Small intestine (tissue), 7 donors: Measurements from ENCODE around the gene REPS2. TPM values are rescaled to one million over a fixed set of nuclear protein-coding genes. Genes with fewer than 3 reads are reported as not detected.

ENCODE experiments used
- DNase-seq, 2 donors: peaks; one replicate each; pipeline versions ENCODE4 v3.0.0 to v3.0.0-alpha.2; 2013
- FAIRE-seq: peaks from 2 replicates; lab custom pipeline; 2012; peaks lifted over from hg19 to GRCh38; lab: Jason Lieb, UNC
- H3K27ac ChIP-seq, 3 donors: one replicate each; pipeline ENCODE4 v1.5.1; 2013; ENCODE audit warnings: low read length in 2 of 3, mild to moderate bottlenecking in 2 of 3, control low read depth in 1 of 3, inconsistent platforms in 1 of 3, low read depth in 1 of 3, moderate library complexity in 1 of 3
- H3K27me3 ChIP-seq, 3 donors: one replicate each; pipeline ENCODE4 v1.6.1; 2013; ENCODE audit warnings: low read length in 3 of 3, inconsistent platforms in 1 of 3; ENCODE audit not compliant: control insufficient read depth in 3 of 3, insufficient read depth in 3 of 3
- H3K36me3 ChIP-seq, 3 donors: one replicate each; pipeline ENCODE4 v1.6.1; 2013; ENCODE audit warnings: low read length in 3 of 3, inconsistent platforms in 1 of 3, low read depth in 1 of 3, mild to moderate bottlenecking in 1 of 3, moderate library complexity in 1 of 3; ENCODE audit not compliant: control insufficient read depth in 3 of 3, insufficient read depth in 2 of 3
- H3K4me1 ChIP-seq, 3 donors: one replicate each; pipeline ENCODE4 v1.6.1; 2013; ENCODE audit warnings: low read length in 2 of 3, inconsistent platforms in 1 of 3, low read depth in 1 of 3, mild to moderate bottlenecking in 1 of 3, moderate library complexity in 1 of 3; ENCODE audit not compliant: control insufficient read depth in 3 of 3, insufficient read depth in 2 of 3
- H3K4me3 ChIP-seq, 3 donors: one replicate each; pipeline ENCODE4 v1.5.1; 2013; ENCODE audit warnings: low read length in 3 of 3, control low read depth in 1 of 3, inconsistent platforms in 1 of 3, low read depth in 1 of 3, mild to moderate bottlenecking in 1 of 3, moderate library complexity in 1 of 3
- H3K9me3 ChIP-seq, 2 donors: one replicate each; pipeline ENCODE4 v1.6.1; 2013; ENCODE audit warnings: low read depth in 1 of 2, low read length in 1 of 2; ENCODE audit not compliant: control insufficient read depth in 2 of 2, insufficient read depth in 1 of 2
- WGBS, 3 donors: extraction: QIAGEN DNeasy Blood & Tissue Kit; methylation state at CpG; one replicate each; pipeline ENCODE4 v1.1.7; 2013; 5-methylcytosine and 5-hydroxymethylcytosine counted together
- polyA plus RNA-seq, 4 donors: library from polyadenylated mRNA; stranded (reverse) in 3 of 4; unstranded in 1 of 4; fragments of 200-250 nt in 3 of 4; fragments of 120-200 nt in 1 of 4; gene quantifications; one replicate each; pipeline versions ENCODE4 v1.2.1 to v1.2.3, GENCODE V29; 2013
- donor health status: healthy with polysubstance abuse.
- donor health status: control.
- donor health status: control.
- donor health status: Bipolar disorder and iron deficiency.
- donor health status: healthy.

REPS2 gene
- polyA plus RNA-seq, 4 donors: 1.3 to 8.3 (median 3.2) TPM

DNA sequence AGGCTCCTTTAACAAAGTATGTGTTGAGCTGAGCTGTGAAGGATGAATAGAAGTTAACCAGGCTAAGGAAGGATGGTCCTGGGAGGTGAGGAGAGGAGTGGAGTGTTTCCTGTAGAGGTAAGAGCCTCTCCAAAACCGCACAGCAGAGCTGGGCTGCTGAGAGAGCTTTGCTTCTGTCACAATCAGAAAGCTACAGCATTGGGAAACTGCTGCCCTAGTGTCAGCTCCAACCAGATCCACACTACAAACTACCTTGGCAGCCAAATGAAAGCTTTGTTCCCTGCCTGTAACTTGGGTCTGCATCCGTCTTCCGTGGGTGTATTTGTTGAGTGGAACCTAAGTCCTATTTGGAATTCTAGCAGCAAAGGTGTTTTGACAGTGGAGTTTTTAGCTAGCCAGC, 91.8 kb downstream of the REPS2 start:
- FAIRE-seq: no peak

DNA sequence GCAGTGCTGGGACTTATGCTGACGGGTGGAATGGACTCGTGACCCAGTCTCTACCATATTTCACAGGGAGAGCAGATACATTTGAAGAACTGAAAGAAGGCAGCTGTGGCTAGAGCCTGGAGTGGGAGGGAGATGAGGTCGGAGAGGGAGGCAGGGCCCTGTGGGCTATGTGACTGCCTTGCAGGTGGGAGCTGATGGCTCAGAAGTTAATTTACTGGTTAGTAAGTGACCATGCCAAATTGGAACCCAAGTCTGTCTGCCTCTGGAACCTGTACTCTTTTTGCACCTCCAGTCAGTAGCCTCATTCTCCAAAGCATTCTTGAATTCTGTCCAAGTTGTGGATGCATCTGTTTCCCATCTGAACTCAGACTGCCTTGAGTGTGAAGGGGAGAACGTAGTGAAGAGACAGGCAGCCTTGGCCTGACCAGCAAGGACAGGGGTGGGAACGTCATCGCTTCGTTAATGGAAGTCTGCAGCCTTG, 92.3 kb downstream of the REPS2 start:
- no peak overlapping the region for H3K27ac ChIP-seq

More for the DNA sequence above, 91.8 kb downstream of the REPS2 start:
- peak overlapping the region in 1 of 3 donors; percentile 20 for H3K27ac ChIP-seq
- H3K27me3 ChIP-seq: peaks cover 0 to 3% (median 0%) of the 10 kb centered on the region in 3 donors
- H3K4me1 ChIP-seq: peaks cover 0 to 2% (median 0%) of the 10 kb centered on the region in 3 donors
- WGBS, 3 donors: 66 to 88% (median 68%) methylated on average over 3 of the region's 3 CpGs
- H3K9me3 ChIP-seq: no peaks in the 10 kb centered on the region
- no peak overlapping the region for H3K4me3 ChIP-seq
- no peaks in the 10 kb centered on the region for H3K36me3 ChIP-seq
- no peak for DNase-seq

DNA sequence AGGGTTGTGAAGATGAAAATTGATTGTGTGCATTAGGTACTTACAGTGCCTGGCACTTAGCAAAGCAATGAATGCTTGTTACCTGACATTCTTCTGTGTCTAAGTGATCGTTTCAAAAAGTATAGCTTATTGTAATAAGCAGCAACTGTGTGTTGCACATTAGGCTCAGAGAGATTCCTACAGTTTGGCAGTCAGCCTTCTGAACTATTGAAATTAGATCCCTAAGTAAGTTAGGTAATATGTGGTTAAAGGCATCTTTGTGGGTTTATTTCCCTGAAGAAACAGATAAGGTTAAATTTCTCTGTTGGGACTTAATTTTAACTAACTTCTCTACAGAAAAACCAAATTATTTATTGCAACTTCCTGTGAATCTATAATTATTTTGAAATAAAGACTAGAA, 93.4 kb downstream of the REPS2 start:
- no peak for FAIRE-seq
- Histone ChIP-seq H3K9me3 (no peaks in the 10 kb centered on the region), H3K27ac (no peak overlapping the region), H3K27me3 (peaks cover 0 to 3% (median 0%) of the 10 kb centered on the region in 3 donors), H3K4me1 (peaks cover 0 to 2% (median 0%) of the 10 kb centered on the region in 3 donors), H3K36me3 (no peaks in the 10 kb centered on the region), H3K4me3 (no peak overlapping the region)
- DNase-seq: no peak
- 67 to 68% (median 68%) methylated on average over 1 of the region's 1 CpG for WGBS, 3 donors

More for the DNA sequence above, 92.3 kb downstream of the REPS2 start:
- DNase-seq: no peak
- FAIRE-seq: no peak
- Histone ChIP-seq H3K4me1 (peaks cover 0 to 2% (median 0%) of the 10 kb centered on the region in 3 donors), H3K4me3 (no peak overlapping the region), H3K36me3 (no peaks in the 10 kb centered on the region), H3K27me3 (peaks cover 0 to 3% (median 0%) of the 10 kb centered on the region in 3 donors), H3K9me3 (no peaks in the 10 kb centered on the region)
- WGBS, 3 donors: 50 to 81% (median 58%) methylated on average over 4 to 7 of the region's 7 CpGs

DNA sequence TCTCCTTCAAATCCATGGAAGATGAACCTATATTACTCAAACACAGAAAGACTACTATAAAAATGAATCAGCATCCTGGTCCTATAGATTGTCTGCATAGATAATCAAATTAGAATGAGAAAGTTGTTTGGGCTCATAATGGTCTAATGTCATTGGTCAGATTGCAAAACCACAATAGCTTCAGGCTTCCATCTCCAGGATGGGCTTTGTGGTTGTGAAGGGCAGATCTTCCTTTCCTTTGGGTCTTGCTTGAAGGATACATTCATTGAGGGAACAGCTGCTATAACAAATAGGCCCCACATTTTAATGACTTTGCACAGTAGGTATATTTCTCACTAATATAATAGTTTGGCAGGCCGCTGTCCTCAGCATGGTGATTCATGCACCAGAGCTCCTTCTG, 94.3 kb downstream of the REPS2 start:
- H3K27ac ChIP-seq: no peak overlapping the region
- H3K36me3 ChIP-seq: no peaks in the 10 kb centered on the region
- DNase-seq (no peak), FAIRE-seq (no peak)
- peaks cover 0 to 3% (median 0%) of the 10 kb centered on the region in 3 donors for H3K27me3 ChIP-seq
- 79 to 93% methylated on average over 1 of the region's 1 CpG; no CpG with 5 or more reads in 1 of the 3 donors for WGBS, 3 donors
- H3K4me1 ChIP-seq: peaks cover 0 to 2% (median 0%) of the 10 kb centered on the region in 3 donors
- no peaks in the 10 kb centered on the region for H3K9me3 ChIP-seq
- H3K4me3 ChIP-seq: no peak overlapping the region

DNA sequence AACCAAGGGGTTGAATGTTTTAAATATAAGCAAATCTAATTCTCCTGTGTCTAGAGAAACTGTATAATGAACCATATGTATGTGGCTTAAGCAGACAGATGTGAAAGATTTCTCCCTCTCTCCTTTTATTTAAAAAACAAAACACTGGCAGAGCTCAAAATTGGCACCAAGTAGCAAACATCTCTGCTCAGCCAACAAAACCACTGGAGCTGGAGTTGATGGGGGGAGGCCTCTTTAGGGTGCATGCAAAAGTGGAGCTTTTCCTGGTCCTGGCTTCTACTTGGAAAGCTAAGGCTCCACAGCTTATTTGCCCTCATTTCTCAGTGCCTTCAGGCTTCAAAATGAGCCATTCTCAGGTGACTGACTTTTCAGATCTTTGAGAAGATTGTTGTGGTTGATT, 95.6 kb downstream of the REPS2 start:
- no peaks in the 10 kb centered on the region for H3K36me3 ChIP-seq
- no peak for FAIRE-seq
- no peaks in the 10 kb centered on the region for H3K9me3 ChIP-seq
- H3K27ac ChIP-seq: no peak overlapping the region
- H3K4me3 ChIP-seq: no peak overlapping the region
- DNase-seq: no peak
- H3K4me1 ChIP-seq: no peaks in the 10 kb centered on the region
- H3K27me3 ChIP-seq: peaks cover 0 to 3% (median 0%) of the 10 kb centered on the region in 3 donors

DNA sequence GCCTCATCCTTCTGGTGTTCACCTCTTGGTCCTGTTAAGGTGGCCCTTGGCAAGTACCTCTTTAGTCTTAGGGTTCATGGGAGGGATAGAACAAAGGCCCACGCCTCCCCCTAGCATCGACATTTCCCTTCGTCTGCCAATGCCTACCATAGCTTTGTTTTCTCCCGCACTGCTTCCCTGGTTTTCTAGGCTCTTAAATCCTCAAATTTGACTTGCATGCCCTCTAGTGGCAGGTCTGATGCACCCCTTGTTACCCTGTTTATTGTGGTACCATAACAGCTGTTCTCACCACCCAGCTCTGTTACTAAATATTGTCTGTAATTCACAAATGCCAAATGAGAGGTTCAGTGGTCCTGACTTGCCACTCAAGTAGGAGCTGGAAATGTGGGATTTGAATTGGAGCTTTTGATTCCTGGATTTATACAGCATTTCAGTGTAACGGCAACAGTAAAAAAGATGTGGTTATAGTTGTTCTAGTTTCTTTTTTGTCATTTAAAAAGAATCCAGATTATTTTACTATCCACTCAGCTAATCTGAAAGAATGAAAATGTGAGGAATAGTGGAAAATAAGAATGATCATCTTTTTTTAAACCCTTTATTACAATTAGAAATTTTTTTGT, 100.1 kb downstream of the REPS2 start:
- FAIRE-seq (no peak), DNase-seq (peak; percentile 70 to 71)
- Histone ChIP-seq H3K4me1 (no peaks in the 10 kb centered on the region), H3K27me3 (no peaks in the 10 kb centered on the region), H3K4me3 (no peak overlapping the region), H3K36me3 (no peaks in the 10 kb centered on the region), H3K27ac (no peak overlapping the region), H3K9me3 (no peaks in the 10 kb centered on the region)
- 17 to 24% (median 18%) methylated on average over 5 of the region's 5 CpGs for WGBS, 3 donors

DNA sequence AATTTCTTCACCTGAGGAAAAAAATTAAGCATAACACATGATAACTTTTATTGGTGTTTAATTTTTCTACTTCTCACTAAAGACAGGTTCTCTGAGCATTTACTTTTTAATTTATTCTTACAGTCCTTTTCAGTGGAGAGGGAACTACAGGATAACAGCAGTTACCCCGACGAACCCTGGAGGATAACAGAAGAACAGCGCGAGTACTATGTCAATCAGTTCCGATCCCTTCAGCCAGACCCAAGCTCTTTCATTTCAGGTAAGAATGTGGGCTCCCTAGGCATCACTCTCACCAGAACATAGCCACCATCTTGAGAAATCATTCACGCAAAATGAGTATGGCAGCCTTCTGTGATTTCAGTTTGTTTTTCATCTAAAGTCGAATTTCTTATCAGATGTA, 100.8 kb downstream of the REPS2 start:
- Histone ChIP-seq H3K27me3 (no peaks in the 10 kb centered on the region), H3K4me1 (no peaks in the 10 kb centered on the region), H3K9me3 (no peaks in the 10 kb centered on the region), H3K27ac (no peak overlapping the region), H3K4me3 (no peak overlapping the region), H3K36me3 (no peaks in the 10 kb centered on the region)
- FAIRE-seq (no peak), DNase-seq (no peak)
- WGBS, 3 donors: 80 to 85% (median 81%) methylated on average over 7 of the region's 7 CpGs

DNA sequence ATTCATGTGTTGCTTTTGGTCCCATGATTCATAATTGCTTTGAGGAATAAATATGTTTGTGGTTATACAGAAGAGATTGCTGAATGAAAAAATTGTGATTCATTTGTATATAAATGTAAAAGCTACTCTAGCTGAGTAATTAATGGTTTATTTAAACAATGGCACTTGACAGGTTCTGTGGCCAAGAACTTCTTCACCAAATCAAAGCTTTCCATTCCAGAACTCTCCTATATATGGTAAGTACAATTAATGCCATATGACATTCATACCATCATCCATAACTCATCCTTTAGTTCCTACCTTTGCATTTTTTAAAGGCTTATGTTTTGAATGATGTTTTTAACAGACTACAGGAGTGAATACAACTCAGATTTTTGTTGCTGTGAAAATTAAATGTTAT, 105.8 kb downstream of the REPS2 start:
- Histone ChIP-seq H3K27ac (no peak overlapping the region), H3K27me3 (no peaks in the 10 kb centered on the region), H3K9me3 (no peaks in the 10 kb centered on the region), H3K4me3 (no peak overlapping the region), H3K4me1 (no peaks in the 10 kb centered on the region), H3K36me3 (no peaks in the 10 kb centered on the region)
- DNase-seq: no peak
- no peak for FAIRE-seq

DNA sequence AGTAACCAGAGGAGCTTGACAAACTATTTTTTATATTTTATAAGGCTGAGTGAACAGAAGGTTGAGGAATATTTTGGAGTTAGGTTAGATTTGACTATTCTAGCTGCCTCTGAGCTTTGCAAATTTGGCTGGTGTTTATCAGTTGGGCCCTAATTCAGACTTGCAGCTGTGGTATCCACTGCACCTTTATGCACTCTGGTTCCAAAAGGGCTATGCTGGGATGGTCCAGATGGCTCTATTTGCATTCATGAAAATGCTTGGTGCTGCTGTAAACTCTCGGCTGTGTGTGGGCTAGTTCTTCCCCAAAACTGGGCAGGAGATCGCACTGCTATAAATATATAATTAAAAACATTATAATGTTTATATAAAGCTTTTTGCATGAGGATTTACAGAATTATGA, 106.3 kb downstream of the REPS2 start:
- Histone ChIP-seq H3K9me3 (no peaks in the 10 kb centered on the region), H3K4me3 (no peak overlapping the region), H3K36me3 (no peaks in the 10 kb centered on the region), H3K27me3 (no peaks in the 10 kb centered on the region), H3K4me1 (no peaks in the 10 kb centered on the region), H3K27ac (no peak overlapping the region)
- no peak for FAIRE-seq
- WGBS, 3 donors: 53 to 74% (median 72%) methylated on average over 2 of the region's 2 CpGs
- no peak for DNase-seq
